Measurements from ENCODE around the gene SCGB1A1.
"Not testable (repeated sequence)": the region's sequence is repeated elsewhere in the genome, so short reads cannot be mapped to it uniquely, and the experiment has no call there.

Gene SCGB1A1

GRCh38 chr11:62443390-62444235 is 24.8 kb downstream of the SCGB1A1 start:
- Histone ChIP-seq H3K9ac (ENCODE audit: low read depth, low read length) (peak overlapping the region; percentile 30; the same call in 1 of the 2 replicates), H3K4me1 (ENCODE audit: insufficient read depth, low read length) (peaks cover 23% of the 10 kb centered on the region), H3K36me3 (ENCODE audit: insufficient read depth, low read length) (no peaks in the 10 kb centered on the region), H3K9me3 (ENCODE audit: control insufficient read depth, insufficient read depth, low read length) (no peaks in the 10 kb centered on the region)

DNA sequence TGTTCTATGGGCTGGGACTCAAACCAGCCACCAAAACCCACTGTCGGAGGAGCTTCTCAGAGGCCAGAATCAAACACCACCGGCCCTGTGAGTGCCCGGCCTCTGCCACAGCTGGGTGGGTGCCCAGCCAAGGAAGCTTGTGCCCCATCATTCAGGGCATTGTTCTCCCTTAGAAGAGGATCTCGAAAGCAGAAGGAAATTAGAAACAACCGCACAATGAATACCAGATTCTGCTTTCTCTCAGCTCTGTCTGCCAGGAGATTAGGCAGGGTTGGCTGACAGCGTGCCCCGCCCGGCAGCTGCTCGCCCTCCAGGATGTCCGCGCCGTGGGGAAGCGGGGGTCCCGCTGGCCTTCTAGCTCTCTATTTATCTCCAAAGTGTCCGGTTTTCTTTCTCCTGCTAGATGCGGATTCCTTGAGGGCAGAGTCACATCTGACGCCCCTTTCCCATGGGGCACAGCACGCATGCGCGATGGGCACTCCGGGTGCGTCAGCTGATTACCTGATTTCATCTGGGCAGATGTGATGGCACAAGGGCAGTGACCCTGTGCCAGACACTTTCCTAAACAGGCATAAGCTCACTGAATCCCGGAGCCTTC is 25.5 kb downstream of the SCGB1A1 start:
- Histone ChIP-seq H3K4me1 (ENCODE audit: insufficient read depth, low read length) (peaks cover 23% of the 10 kb centered on the region), H3K9me3 (ENCODE audit: control insufficient read depth, insufficient read depth, low read length) (no peaks in the 10 kb centered on the region), H3K9ac (ENCODE audit: low read depth, low read length) (peak overlapping the region; percentile 30; the same call in 1 of the 2 replicates), H3K36me3 (ENCODE audit: insufficient read depth, low read length) (no peaks in the 10 kb centered on the region)

DNA sequence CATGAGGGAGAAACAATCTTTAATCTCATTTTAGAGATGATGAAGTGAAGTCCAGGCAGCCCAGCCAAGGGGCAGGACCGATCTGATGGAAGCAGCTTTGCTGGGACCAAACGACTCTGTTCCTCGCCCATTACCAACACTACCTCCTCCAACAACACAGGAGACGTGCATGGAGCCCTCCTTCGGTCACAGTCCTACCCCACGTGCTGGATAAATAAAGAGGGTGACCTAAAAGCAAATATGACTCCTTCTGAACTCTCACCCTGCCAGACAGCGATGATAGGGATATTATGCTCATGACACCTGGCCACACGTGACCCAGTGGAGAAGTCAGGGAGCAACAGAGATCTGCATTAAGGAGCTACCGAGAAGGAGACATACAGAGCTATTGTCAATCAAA is 26.0 kb downstream of the SCGB1A1 start:
- H3K9ac ChIP-seq (ENCODE audit: low read depth, low read length), result peak overlapping the region; percentile 30; the same call in 1 of the 2 replicates
- peaks cover 23% of the 10 kb centered on the region for H3K4me1 ChIP-seq (ENCODE audit: insufficient read depth, low read length)

DNA sequence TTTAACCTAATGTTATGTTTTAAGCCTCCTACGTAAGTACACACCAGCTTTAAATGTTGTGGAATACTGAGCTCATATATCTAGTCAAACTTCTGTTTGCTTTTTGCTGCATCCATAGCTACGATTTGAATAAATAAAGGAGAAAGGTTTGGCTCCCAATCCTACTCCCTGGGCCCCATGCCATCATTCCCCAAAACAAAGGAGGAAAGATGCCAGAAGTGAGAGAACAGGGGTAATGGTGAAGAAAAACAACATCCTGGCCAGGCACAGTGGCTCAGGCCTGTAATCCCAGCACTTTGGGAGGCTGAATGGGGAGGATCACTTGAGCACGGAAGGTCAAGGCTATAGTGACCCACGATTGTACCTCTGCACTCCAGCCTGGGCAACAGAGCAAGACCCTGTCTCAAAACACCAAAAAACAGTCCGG is 26.5 kb downstream of the SCGB1A1 start:
- no peaks in the 10 kb centered on the region for H3K9me3 ChIP-seq (ENCODE audit: control insufficient read depth, insufficient read depth, low read length)
- H3K4me1 ChIP-seq (ENCODE audit: insufficient read depth, low read length), result peaks cover 18% of the 10 kb centered on the region
- no peaks in the 10 kb centered on the region for H3K36me3 ChIP-seq (ENCODE audit: insufficient read depth, low read length)
- H3K9ac ChIP-seq (ENCODE audit: low read depth, low read length), result no peak overlapping the region

More for the DNA sequence above, 26.0 kb downstream of the SCGB1A1 start:
- Histone ChIP-seq H3K9me3 (ENCODE audit: control insufficient read depth, insufficient read depth, low read length) (no peaks in the 10 kb centered on the region), H3K36me3 (ENCODE audit: insufficient read depth, low read length) (no peaks in the 10 kb centered on the region)

- Histone ChIP-seq H3K9me3 (ENCODE audit: control insufficient read depth, insufficient read depth, low read length) (no peaks in the 10 kb centered on the region), H3K9ac (ENCODE audit: low read depth, low read length) (no peak overlapping the region), H3K4me1 (ENCODE audit: insufficient read depth, low read length) (peaks cover 16% of the 10 kb centered on the region), H3K36me3 (ENCODE audit: insufficient read depth, low read length) (no peaks in the 10 kb centered on the region)
These were observed 27.3 kb downstream of the SCGB1A1 start for GRCh38 chr11:62446091-62446490.

- no peak overlapping the region for H3K9ac ChIP-seq (ENCODE audit: low read depth, low read length)
- H3K36me3 ChIP-seq (ENCODE audit: insufficient read depth, low read length), result no peaks in the 10 kb centered on the region
- H3K4me1 ChIP-seq (ENCODE audit: insufficient read depth, low read length), result peaks cover 10% of the 10 kb centered on the region; the same call in 1 of the 2 replicates
- no peaks in the 10 kb centered on the region for H3K9me3 ChIP-seq (ENCODE audit: control insufficient read depth, insufficient read depth, low read length)
These were observed 30.6 kb downstream of the SCGB1A1 start for GRCh38 chr11:62449451-62449851.

GRCh38 chr11:62449912-62450311 is 31.1 kb downstream of the SCGB1A1 start:
- not testable (repeated sequence) for H3K9me3 ChIP-seq (ENCODE audit: control insufficient read depth, insufficient read depth, low read length); H3K4me1 ChIP-seq (ENCODE audit: insufficient read depth, low read length); H3K9ac ChIP-seq (ENCODE audit: low read depth, low read length); H3K36me3 ChIP-seq (ENCODE audit: insufficient read depth, low read length)

DNA sequence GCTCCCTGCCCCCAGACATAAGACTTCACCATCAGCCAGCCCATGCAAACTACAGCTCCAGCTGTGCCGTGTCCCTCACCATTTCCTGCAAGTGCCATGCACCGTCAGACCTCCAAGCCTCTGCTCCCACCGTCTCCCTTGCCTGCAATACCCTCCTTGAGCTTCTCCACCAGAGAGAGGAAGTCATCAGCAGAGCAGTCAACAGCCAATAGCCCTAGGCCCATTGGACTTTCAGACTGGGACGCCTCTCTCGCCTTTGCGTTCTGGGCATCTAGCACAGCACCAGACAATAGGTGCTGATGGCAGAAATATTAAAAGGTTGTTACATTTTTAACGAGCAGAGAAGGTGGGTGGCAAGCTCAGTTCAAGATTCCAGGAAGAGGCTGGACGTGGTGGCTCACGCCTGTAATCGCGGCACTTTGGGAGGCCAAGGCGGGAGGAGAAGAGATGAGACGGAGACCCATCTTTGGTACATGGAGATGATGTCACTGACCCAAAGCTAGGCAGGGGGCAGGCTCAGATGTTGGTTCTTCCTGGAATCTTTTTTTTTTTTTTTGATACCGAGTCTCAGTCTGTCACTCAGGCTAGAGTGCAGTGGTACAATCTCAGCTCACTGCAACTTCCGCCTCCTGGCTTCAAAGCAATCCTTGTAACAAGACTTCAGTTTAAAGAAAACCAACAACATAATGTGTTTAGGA is 31.9 kb downstream of the SCGB1A1 start:
- Histone ChIP-seq H3K36me3 (ENCODE audit: insufficient read depth, low read length) (no peaks in the 10 kb centered on the region), H3K9me3 (ENCODE audit: control insufficient read depth, insufficient read depth, low read length) (no peaks in the 10 kb centered on the region), H3K9ac (ENCODE audit: low read depth, low read length) (no peak overlapping the region), H3K4me1 (ENCODE audit: insufficient read depth, low read length) (no peaks in the 10 kb centered on the region)

DNA sequence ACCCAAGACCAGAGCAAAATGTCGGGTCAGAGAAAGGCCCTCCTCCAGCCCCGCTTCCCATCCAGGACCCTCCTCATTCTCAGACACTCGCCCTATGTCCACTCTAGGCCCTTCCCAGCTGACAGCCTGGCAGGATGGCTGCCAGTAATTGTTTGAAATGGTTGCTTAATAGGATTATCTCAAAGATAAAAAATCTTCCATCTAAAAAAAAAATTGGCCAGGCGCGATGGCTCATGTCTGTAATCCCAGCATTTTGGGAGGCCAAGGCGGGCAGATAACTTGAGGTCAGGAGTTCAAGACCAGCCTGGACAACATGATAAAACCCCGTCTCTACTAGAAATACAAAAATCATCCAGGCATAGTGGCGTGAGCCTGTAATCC is 32.4 kb downstream of the SCGB1A1 start:
- H3K36me3 ChIP-seq (ENCODE audit: insufficient read depth, low read length), result no peaks in the 10 kb centered on the region
- no peak overlapping the region for H3K9ac ChIP-seq (ENCODE audit: low read depth, low read length)
- H3K9me3 ChIP-seq (ENCODE audit: control insufficient read depth, insufficient read depth, low read length), result peaks cover 3% of the 10 kb centered on the region; the same call in 1 of the 2 replicates
- H3K4me1 ChIP-seq (ENCODE audit: insufficient read depth, low read length), result no peaks in the 10 kb centered on the region

DNA sequence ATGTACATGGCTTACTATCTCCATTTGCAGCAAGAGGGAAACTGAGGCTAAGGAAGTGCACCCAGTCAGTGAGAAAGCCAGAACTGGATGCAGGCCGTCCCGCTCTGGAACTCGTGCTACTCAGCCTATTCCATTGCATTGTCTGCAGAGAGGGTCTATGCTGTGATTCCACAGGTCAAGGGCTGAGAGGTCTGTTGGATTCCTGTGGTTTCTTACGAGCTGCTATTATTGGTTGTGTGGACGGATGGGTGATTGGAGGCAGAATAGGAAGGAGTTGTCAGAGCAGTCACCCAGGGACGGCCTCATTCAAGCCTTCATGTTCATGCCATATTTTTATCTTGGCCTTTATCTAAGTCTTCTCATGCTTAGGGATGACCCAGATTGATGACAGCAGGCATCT is 33.4 kb downstream of the SCGB1A1 start:
- peaks cover 3% of the 10 kb centered on the region; the same call in 1 of the 2 replicates for H3K9me3 ChIP-seq (ENCODE audit: control insufficient read depth, insufficient read depth, low read length)
- no peaks in the 10 kb centered on the region for H3K36me3 ChIP-seq (ENCODE audit: insufficient read depth, low read length)
- H3K9ac ChIP-seq (ENCODE audit: low read depth, low read length), result no peak overlapping the region
- no peaks in the 10 kb centered on the region for H3K4me1 ChIP-seq (ENCODE audit: insufficient read depth, low read length)

GRCh38 chr11:62452839-62453468 is 34.1 kb downstream of the SCGB1A1 start:
- H3K9me3 ChIP-seq (ENCODE audit: control insufficient read depth, insufficient read depth, low read length), result peaks cover 3% of the 10 kb centered on the region; the same call in 1 of the 2 replicates
- H3K36me3 ChIP-seq (ENCODE audit: insufficient read depth, low read length), result no peaks in the 10 kb centered on the region
- no peaks in the 10 kb centered on the region for H3K4me1 ChIP-seq (ENCODE audit: insufficient read depth, low read length)
- H3K9ac ChIP-seq (ENCODE audit: low read depth, low read length), result no peak overlapping the region

DNA sequence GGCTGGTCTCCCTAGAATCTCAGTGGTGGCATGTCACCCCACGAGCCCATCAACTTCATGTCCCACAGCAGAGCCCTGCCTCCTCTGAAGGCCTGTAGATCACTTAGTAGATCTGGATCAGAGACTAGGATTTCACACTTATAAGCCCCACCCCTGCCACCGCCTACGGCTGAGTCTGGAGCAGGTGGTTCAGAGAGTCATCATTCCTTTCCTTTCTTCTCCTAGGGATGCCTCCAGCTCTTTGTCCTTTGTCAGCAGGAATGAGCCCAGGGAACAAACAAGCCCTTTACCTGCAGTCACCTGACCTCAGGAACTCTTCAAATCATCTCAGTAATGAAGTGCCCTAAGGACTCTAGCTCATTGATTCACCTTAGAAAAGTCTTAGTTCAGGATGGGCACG is 37.8 kb downstream of the SCGB1A1 start:
- Histone ChIP-seq H3K9me3 (ENCODE audit: control insufficient read depth, insufficient read depth, low read length) (peaks cover 3% of the 10 kb centered on the region; the same call in 1 of the 2 replicates), H3K4me1 (ENCODE audit: insufficient read depth, low read length) (0 out of 2 replicates have a peak, but pooled peaks cover 3% of the 10 kb centered on the region), H3K36me3 (ENCODE audit: insufficient read depth, low read length) (no peaks in the 10 kb centered on the region), H3K9ac (ENCODE audit: low read depth, low read length) (no peak overlapping the region)

DNA sequence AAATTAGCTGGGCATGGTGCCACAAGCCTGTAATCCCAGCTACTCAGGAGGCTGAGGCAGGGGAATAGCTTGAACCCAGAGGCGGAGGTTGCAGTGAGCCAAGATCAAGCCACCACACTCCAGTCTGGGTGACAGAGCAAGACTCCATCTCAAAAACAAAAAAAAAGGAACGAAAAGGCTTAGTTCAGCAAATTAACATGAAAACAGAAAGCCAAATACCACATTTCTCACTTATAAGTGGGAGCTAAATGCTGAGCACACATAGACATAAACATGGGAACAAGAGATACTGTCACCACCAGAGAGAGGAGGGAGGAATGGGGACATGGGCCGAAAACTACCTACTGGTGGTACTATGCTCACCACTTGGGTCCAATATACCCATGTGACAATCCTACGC is 38.6 kb downstream of the SCGB1A1 start:
- no peaks in the 10 kb centered on the region for H3K36me3 ChIP-seq (ENCODE audit: insufficient read depth, low read length)
- no peak overlapping the region for H3K9ac ChIP-seq (ENCODE audit: low read depth, low read length)
- H3K4me1 ChIP-seq (ENCODE audit: insufficient read depth, low read length), result 0 out of 2 replicates have a peak, but pooled peaks cover 6% of the 10 kb centered on the region
- peaks cover 3% of the 10 kb centered on the region; the same call in 1 of the 2 replicates for H3K9me3 ChIP-seq (ENCODE audit: control insufficient read depth, insufficient read depth, low read length)

Data from ES-I3 (cell line).